Mammary epithelial cell (primary cell): ENCODE data around the gene TMEM87B.

Source experiments
- CTCF ChIP-seq, 2 donors: IDR thresholded peaks in 1 of 2; conservative IDR thresholded peaks in 1 of 2; 2 replicates each; pipeline ENCODE4 v1.5.1; 2011 to 2012; ENCODE audit warnings: inconsistent platforms in 2 of 2, low read length in 2 of 2, mild to moderate bottlenecking in 2 of 2, control low read depth in 1 of 2, low read depth in 1 of 2; ENCODE audit not compliant: insufficient read depth in 1 of 2; ENCODE audit errors: extremely low read depth in 1 of 2
- EZH2 ChIP-seq: IDR thresholded peaks from 2 replicates; pipeline ENCODE4 v1.6.1; 2012; ENCODE audit warnings: low read length, inconsistent platforms, borderline replicate concordance

GRCh38 chr2:112012556-112012955, 42.5 kb upstream of the TMEM87B start:
- no peak for TF ChIP-seq CTCF (conservative IDR thresholded peaks at IDR 0.05 in 1 of 2, IDR thresholded peaks at IDR 0.05 in 1 of 2; ENCODE audit: extremely low read depth in 1 of 2, insufficient read depth in 1 of 2, low read depth in 1 of 2, low read length in 2 of 2)
- TF ChIP-seq EZH2 = no peak
